Middle frontal gyrus (tissue), 1 donor: ENCODE results near the gene MAZ.
"Not testable (repeated sequence)": the region's sequence is repeated elsewhere in the genome, so short reads cannot be mapped to it uniquely, and the experiment has no call there.

Source experiments
- DNase-seq: peaks from one replicate; pipeline ENCODE4 v3.0.0-alpha.2; 2015; ENCODE audit warnings: low spot score; ENCODE audit errors: extremely low spot score

Gene MAZ

DNA sequence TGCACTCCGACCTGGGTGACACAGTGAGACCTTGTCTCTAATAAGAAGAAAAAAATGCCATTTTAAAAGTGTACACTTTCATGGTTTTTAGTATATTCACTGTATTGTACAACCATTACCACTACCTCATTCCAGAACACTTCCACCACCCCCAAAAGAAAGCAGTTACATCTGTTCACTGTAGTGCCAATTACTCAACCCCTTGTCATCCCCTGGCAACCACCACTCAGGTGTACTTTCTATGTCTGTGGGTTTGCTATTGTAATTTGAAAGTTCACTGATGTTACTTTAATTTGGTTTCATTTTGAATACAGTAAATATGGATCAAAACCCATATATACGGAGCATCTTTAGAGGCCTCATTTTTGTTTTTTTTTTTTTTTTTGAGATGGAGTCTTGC lies 22.2 kb upstream of the MAZ start:
- no peak for DNase-seq

- no peak for DNase-seq
Measured at GRCh38 chr16:29784901-29785500, 21.3 kb upstream of the MAZ start.

DNA sequence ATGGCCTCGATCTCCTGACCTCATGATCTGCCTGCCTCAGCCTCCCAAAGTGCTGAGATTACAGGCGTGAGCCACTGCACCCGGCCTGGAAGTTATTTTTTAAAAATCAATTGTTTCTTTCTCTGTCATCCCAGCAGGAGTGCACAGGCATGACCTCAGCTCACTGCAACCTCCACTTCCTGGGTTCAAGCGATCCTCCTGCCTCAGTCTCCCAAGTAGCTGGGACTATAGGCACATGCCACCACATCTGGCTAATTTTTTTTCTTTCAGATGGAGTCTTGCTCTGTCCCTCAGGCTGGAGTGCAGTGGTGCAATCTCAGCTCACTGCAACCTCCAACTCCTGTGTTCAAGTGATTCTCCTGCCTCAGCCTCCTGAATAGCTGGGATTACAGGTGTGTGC lies 19.2 kb upstream of the MAZ start:
- DNase-seq: not testable (repeated sequence)

- DNase-seq: no peak
Measured at GRCh38 chr16:29789775-29790182, 16.6 kb upstream of the MAZ start.

DNA sequence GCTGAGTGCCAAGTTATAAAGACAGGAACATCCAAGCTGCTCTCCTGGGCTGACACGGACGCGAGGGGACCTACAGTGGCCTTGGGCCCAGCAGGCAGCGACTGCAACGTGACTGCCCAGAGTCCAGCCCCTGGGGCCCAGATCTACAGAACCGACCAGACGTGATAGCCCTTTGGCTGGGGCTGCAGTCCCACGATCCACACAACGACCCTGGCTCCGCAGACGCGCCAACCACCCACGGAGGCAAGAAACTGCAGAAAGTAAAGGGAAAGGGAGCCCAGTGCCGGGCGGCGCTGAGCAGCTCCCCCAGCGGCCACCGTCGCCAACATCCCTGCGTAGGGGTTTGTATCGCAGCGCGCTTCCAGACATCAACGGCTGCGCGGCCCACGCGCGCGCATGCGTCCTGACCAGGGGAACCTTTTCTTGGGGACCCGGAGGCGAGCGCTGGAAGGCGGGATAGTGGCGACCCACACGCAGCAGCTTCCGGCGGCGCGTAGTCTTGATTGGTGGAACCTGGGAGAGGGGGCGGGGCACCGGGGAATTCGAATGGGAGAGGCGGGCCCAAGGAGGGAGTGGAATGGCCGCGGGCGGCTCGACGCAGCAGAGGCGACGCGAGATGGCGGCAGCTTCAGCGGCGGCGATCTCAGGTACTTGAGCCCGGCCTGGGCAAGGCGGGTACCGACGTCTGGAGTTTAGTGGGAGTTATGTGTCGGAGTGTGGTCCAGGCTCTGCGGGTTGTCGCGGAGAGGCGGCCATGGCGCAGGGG lies 16.0 kb upstream of the MAZ start, which contains the start of gene KIF22:
TSS of gene KIF22 (plus strand) at position 569 of the 766 bp plus-strand sequence. CDS start at position 578, 9 bp downstream.
- peak; percentile 99 for DNase-seq

GRCh38 chr16:29790949-29791844 lies 15.1 kb upstream of the MAZ start:
- DNase-seq: no peak

DNA sequence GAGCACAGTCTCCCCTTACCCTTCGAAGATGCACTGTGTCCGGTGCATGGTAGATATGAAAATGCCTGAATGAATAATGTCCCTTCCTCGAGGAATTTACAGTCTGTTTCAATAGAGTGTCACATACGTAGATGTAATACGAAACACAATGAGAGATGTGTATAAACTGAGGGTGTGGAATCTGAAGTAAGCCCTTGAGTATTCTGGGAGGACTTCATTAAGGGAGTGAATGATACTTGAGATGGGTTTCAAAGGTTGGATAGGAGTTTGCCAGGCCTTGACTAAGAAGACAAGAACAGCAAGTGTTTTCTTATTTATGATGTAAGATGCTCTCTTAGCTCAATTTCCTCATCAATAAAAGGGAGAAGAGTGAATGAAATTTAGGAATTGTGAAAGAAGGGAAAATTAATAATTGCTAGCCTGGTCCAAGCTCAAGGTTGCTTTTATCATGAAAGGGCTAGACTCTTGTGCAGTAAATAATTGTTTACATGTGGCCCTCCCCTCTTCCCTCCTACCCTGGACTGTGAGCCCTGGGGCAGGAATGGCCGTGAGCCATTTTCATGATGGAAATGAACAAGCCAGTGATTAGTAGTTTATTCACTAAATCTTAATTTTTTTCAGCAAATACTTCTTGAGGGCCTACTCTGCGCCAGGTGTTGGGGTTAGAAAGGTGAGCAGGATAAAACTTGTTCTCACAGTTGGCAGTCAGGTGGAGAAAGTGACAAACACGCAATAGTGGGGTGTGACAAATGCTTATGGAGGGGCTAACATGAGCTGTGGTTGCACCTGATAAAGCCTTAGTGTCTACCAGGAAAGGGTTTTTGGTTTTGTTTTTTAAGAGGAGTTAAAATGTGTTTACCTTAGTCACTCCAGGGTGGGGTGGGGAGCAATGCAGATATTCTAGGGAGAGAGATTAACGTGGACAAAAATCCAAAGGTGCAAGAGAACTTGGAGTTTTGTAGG lies 14.2 kb upstream of the MAZ start:
- DNase-seq: no peak

- DNase-seq: not testable (repeated sequence)
Measured at GRCh38 chr16:29793153-29793552, 13.2 kb upstream of the MAZ start.

- no peak for DNase-seq
Measured at GRCh38 chr16:29794231-29794710, 12.1 kb upstream of the MAZ start.

- DNase-seq: no peak
Measured at GRCh38 chr16:29802416-29802935, 3.9 kb upstream of the MAZ start.

DNA sequence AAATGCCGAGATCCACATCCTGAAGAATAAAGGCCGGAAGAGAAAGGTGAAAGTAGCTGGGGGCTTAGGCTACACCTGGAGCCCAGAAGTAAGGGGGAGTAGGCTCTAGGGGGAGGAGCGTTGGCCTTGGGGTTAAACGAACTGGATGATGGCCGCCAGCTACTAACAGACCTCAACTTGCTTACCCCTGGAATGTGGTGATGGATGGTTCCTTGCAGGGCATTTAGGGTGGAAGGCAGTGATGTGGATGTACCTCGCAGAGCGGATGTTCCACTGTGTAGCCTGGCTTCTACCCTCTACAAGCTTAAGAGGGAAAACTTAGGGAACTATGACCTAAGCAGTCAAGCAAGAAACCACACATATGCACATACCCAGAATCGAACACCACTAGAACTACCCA lies 2.3 kb upstream of the MAZ start:
- DNase-seq: no peak

GRCh38 chr16:29804455-29805231 lies 1.7 kb upstream of the MAZ start:
- no peak for DNase-seq

DNA sequence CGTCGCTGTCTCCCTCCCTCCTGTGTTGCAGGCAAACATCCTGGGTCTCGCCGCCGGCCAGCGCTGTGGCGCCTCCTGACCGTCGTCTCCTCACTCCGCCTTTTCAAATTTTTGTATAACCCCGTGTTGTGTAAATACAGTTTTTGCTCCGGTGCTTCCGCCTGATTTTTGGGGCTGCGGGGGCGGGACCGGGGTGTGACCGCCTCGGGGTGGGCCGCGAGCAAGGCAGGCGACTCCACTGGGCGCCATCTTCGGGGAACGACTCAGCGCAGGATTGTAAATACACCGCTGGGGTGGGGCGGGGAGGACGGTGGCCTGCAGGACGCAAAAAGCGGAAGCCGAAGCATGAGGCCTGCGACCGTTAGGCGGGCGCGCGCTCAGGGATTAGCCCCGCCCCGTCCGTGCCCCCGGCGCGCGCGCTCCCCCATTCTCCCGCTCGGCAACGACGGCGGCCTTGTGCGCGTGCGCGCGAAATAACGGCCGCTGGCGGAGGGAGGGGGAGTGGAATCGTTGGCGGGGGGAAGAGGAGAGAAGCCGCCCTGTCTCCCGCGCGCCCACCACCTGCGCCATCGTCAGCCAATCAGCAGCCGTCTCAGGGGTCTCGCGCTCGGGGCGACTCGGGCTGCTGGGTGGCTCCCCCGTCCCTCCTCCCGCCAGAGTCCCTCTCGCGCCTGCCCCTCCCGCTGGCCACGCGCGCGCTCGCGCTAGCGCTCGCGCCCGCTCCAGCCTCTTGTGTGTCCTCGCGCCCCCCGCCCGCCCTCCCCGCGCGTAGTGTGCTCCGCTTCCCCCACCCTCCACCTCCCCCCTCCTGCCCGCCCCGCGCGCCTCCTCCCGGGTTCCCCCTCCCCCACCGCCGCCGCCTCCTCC lies 864 bp upstream of the MAZ start:
- DNase-seq: peak; percentile 94

DNA sequence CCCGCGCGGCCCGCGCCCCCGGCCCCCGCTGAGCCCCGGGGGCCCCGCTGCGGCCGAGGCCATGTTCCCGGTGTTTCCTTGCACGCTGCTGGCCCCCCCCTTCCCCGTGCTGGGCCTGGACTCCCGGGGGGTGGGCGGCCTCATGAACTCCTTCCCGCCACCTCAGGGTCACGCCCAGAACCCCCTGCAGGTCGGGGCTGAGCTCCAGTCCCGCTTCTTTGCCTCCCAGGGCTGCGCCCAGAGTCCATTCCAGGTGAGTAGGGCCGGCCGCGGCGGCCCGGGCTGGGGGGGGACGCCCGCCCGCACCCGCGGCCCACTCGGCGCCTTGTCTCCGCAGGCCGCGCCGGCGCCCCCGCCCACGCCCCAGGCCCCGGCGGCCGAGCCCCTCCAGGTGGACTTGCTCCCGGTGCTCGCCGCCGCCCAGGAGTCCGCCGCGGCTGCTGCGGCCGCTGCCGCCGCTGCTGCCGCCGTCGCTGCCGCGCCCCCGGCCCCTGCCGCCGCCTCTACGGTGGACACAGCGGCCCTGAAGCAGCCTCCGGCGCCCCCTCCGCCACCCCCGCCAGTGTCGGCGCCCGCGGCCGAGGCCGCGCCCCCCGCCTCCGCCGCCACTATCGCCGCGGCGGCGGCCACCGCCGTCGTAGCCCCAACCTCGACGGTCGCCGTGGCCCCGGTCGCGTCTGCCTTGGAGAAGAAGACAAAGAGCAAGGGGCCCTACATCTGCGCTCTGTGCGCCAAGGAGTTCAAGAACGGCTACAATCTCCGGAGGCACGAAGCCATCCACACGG lies 504 bp downstream of the MAZ start:
- DNase-seq: no peak

- peak; percentile 68 for DNase-seq
Measured at GRCh38 chr16:29807426-29808218, 1.3 kb downstream of the MAZ start.

GRCh38 chr16:29808219-29808900 lies 2.0 kb downstream of the MAZ start:
- DNase-seq: no peak
